Osteoblast (primary cell): ENCODE measurements around the gene RPL37. TPM values are rescaled to one million over a fixed set of nuclear protein-coding genes. Genes with fewer than 3 reads are reported as not detected.
A peak's percentile ranks its signal among the peaks of the same experiment; 100 is the strongest.

Source experiments
- DNase-seq: peaks from one replicate; pipeline ENCODE4 v3.0.0; 2011; ENCODE audit warnings: low spot score, mixed read lengths; ENCODE audit not compliant: insufficient read length; ENCODE audit errors: missing footprints
- H2AFZ ChIP-seq: 2 replicates; pipeline ENCODE4 v1.6.0; 2011; ENCODE audit warnings: mild to moderate bottlenecking, low read length
- H3K27ac ChIP-seq: 2 replicates; pipeline ENCODE4 v1.5.1; 2011; ENCODE audit warnings: mild to moderate bottlenecking, low read depth, low read length, moderate library complexity
- H3K27me3 ChIP-seq: 2 replicates; pipeline ENCODE4 v1.6.0; 2012; ENCODE audit warnings: mild to moderate bottlenecking, control low read depth, inconsistent platforms, low read length, moderate library complexity; ENCODE audit not compliant: insufficient read depth
- H3K36me3 ChIP-seq: 2 replicates; pipeline ENCODE4 v1.5.1; 2011; ENCODE audit warnings: mild to moderate bottlenecking, low read length, control low read depth, moderate library complexity; ENCODE audit not compliant: insufficient read depth
- H3K4me1 ChIP-seq: 2 replicates; pipeline ENCODE4 v1.5.1; 2011; ENCODE audit warnings: mild to moderate bottlenecking, low read length, control low read depth, moderate library complexity; ENCODE audit not compliant: insufficient read depth
- H3K4me2 ChIP-seq: 2 replicates; pipeline ENCODE4 v1.6.0; 2011; ENCODE audit warnings: mild to moderate bottlenecking, low read length; ENCODE audit not compliant: insufficient read depth
- H3K4me3 ChIP-seq: fragments of 200-600 bp; sonication (generic); 3 replicates; pipeline ENCODE4 v1.5.1; 2012; ENCODE audit warnings: mild to moderate bottlenecking, low read length, inconsistent platforms; ENCODE audit not compliant: insufficient read depth
- H3K79me2 ChIP-seq: 2 replicates; pipeline ENCODE4 v1.6.0; 2012; ENCODE audit warnings: mild to moderate bottlenecking, low read length, control low read depth, inconsistent platforms; ENCODE audit not compliant: insufficient read depth
- H3K9me3 ChIP-seq: 2 replicates; pipeline ENCODE4 v1.5.1; 2011; ENCODE audit warnings: low read depth, low read length, control low read depth
- H4K20me1 ChIP-seq: 2 replicates; pipeline ENCODE4 v1.6.0; 2012; ENCODE audit warnings: mild to moderate bottlenecking, low read length, control low read depth; ENCODE audit not compliant: insufficient read depth
- total RNA-seq: library from RNA; depleted of rRNA; stranded (reverse); fragments of >200 nt; gene quantifications from 2 replicates; pipeline ENCODE4 v1.2.3, GENCODE V29; 2012
- TF ChIP-seq, protein P1 (sequence below): IDR thresholded peaks from 2 replicates; pipeline ENCODE4 v1.5.1; 2011; ENCODE audit warnings: mild to moderate bottlenecking, low read depth, low read length, moderate library complexity; ENCODE audit errors: extremely low read depth

RPL37 gene
- total RNA-seq, 1 donor: 220 TPM

DNA sequence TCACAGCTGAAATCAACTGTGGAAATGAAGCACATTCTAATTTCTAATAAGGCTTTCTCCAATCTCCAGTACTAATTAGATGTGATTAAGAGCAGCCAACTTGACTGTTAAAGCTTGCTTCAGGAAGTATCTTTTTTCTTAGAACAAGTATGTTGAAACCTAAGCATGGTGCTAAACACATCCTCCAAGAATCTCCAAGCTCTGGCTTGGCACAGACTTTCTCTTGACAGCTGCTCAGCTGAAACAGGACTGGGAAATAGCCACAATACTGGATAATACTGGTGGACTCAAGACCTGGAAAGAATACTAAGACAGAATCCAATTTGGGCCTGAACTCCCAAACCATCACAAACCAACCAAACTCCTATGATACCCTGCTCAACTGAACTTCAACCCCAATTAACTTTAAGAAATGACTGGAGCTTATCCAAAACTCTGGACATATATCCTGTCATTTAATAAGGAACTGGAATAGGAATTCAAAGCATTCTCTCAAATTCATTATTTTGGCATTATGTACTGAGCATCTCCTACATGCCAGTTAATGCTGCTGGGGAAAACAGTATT is 53.1 kb downstream of the RPL37 start:
- peak overlapping the region; percentile 9 for H3K4me2 ChIP-seq
- no peak overlapping the region for H3K4me3 ChIP-seq
- peak; percentile 59 for DNase-seq
- H3K27me3 ChIP-seq: no peaks in the 10 kb centered on the region
- H3K9me3 ChIP-seq: no peaks in the 10 kb centered on the region
- peaks cover 91% of the 10 kb centered on the region for H3K79me2 ChIP-seq
- peak overlapping the region; percentile 27 for H3K27ac ChIP-seq
- H3K36me3 ChIP-seq: no peaks in the 10 kb centered on the region
- peaks cover 47% of the 10 kb centered on the region for H4K20me1 ChIP-seq
- H2AFZ ChIP-seq: no peak overlapping the region
- TF ChIP-seq, protein P1, sequence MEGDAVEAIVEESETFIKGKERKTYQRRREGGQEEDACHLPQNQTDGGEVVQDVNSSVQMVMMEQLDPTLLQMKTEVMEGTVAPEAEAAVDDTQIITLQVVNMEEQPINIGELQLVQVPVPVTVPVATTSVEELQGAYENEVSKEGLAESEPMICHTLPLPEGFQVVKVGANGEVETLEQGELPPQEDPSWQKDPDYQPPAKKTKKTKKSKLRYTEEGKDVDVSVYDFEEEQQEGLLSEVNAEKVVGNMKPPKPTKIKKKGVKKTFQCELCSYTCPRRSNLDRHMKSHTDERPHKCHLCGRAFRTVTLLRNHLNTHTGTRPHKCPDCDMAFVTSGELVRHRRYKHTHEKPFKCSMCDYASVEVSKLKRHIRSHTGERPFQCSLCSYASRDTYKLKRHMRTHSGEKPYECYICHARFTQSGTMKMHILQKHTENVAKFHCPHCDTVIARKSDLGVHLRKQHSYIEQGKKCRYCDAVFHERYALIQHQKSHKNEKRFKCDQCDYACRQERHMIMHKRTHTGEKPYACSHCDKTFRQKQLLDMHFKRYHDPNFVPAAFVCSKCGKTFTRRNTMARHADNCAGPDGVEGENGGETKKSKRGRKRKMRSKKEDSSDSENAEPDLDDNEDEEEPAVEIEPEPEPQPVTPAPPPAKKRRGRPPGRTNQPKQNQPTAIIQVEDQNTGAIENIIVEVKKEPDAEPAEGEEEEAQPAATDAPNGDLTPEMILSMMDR: no peak
- H3K4me1 ChIP-seq: peaks cover 10% of the 10 kb centered on the region

DNA sequence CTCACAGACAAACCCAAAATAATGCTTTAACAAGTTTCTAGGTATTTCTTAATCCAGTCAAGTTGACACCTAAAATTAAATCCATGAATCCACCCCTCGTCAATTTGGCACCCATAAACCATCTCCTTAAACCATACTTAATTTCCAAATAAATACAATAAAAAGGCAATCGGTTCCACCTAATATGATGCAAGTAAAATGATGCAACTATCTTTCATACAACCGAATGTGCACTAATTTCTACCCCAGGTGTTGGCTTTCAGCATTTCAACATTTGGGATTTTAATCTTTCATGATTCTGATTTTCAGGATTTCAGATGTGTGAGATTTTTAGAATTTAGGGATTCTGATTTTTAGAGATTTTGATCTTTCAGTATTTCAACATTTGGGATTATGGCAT is 54.2 kb downstream of the RPL37 start:
- Histone ChIP-seq H3K4me1 (peaks cover 12% of the 10 kb centered on the region), H3K36me3 (peaks cover 11% of the 10 kb centered on the region), H3K79me2 (peaks cover 91% of the 10 kb centered on the region), H3K4me2 (no peak overlapping the region), H3K4me3 (no peak overlapping the region), H3K27me3 (no peaks in the 10 kb centered on the region), H4K20me1 (peaks cover 47% of the 10 kb centered on the region), H3K27ac (peak overlapping the region; percentile 4), H2AFZ (no peak overlapping the region), H3K9me3 (no peaks in the 10 kb centered on the region)
- TF ChIP-seq, protein P1: no peak
- DNase-seq: no peak

DNA sequence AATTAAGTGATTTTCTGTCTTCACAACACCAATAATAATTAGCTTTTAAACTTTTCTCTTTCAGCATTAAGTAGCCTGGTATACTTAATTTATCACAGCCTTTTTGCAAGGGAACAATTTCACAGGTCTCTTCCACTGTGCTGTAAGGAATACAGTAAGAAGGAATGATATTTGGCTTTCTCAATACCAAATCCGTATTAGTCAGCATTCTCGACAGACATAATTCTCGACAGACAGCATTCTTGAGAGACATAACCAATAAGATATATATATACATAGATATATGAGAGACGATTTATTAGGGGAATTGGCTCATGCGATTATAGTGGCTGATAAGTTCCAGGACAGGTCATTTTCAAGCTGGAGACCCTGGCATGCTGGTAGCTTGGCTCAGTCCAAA is 54.8 kb downstream of the RPL37 start:
- Histone ChIP-seq H3K27ac (peak overlapping the region; percentile 4), H2AFZ (no peak overlapping the region), H3K4me1 (peaks cover 16% of the 10 kb centered on the region), H3K27me3 (no peaks in the 10 kb centered on the region), H3K79me2 (peaks cover 89% of the 10 kb centered on the region), H3K4me3 (no peak overlapping the region), H3K9me3 (no peaks in the 10 kb centered on the region), H3K36me3 (peaks cover 16% of the 10 kb centered on the region), H4K20me1 (peaks cover 47% of the 10 kb centered on the region), H3K4me2 (no peak overlapping the region)
- TF ChIP-seq, protein P1: no peak
- no peak for DNase-seq

DNA sequence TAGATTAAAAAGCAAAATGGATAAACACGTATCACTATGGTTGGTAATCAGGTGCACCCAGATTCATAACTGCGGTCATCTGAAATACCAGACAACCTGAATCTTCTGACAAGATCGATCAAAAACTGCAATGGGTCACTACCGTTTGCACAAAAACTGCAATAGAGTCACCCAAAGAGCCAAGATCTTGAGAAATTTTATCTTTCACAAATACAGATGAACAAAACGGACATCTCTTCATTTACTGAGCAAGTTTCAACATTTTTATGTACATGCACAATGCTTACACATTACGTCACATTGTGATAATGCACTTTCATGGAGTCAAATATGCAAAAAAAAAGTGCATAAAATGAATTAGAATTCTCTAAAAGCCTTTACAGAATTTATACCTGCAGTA is 55.5 kb downstream of the RPL37 start:
- H2AFZ ChIP-seq: no peak overlapping the region
- H3K36me3 ChIP-seq: peaks cover 22% of the 10 kb centered on the region
- H3K4me2 ChIP-seq: no peak overlapping the region
- DNase-seq: peak; percentile 11
- H3K4me3 ChIP-seq: no peak overlapping the region
- peaks cover 43% of the 10 kb centered on the region for H4K20me1 ChIP-seq
- no peak overlapping the region for H3K27ac ChIP-seq
- H3K79me2 ChIP-seq: peaks cover 83% of the 10 kb centered on the region
- H3K9me3 ChIP-seq: no peaks in the 10 kb centered on the region
- no peaks in the 10 kb centered on the region for H3K27me3 ChIP-seq
- H3K4me1 ChIP-seq: peaks cover 16% of the 10 kb centered on the region
- TF ChIP-seq, protein P1: no peak
